ENCODE results near the gene RUNX3. TPM values are rescaled to one million over a fixed set of nuclear protein-coding genes. Genes with fewer than 3 reads are reported as not detected.

RUNX3 gene
- total RNA-seq, 1 donor from 2014 or later, result 0.51 TPM

- no peak for DNase-seq (ENCODE audit: low spot score)
- intact Hi-C loops (cut with DNase I), result no loop called here
These were observed 34.9 kb upstream of the RUNX3 start for GRCh38 chr1:24964811-24965570.

GRCh38 chr1:24963943-24964693 lies 34.0 kb upstream of the RUNX3 start:
- intact Hi-C loops (cut with DNase I), result no loop called here
- no peak for DNase-seq (ENCODE audit: low spot score)

- intact Hi-C loops (cut with DNase I), result no loop called here
- no peak for DNase-seq (ENCODE audit: low spot score)
These were observed 33.2 kb upstream of the RUNX3 start for GRCh38 chr1:24963099-24963872.

DNA sequence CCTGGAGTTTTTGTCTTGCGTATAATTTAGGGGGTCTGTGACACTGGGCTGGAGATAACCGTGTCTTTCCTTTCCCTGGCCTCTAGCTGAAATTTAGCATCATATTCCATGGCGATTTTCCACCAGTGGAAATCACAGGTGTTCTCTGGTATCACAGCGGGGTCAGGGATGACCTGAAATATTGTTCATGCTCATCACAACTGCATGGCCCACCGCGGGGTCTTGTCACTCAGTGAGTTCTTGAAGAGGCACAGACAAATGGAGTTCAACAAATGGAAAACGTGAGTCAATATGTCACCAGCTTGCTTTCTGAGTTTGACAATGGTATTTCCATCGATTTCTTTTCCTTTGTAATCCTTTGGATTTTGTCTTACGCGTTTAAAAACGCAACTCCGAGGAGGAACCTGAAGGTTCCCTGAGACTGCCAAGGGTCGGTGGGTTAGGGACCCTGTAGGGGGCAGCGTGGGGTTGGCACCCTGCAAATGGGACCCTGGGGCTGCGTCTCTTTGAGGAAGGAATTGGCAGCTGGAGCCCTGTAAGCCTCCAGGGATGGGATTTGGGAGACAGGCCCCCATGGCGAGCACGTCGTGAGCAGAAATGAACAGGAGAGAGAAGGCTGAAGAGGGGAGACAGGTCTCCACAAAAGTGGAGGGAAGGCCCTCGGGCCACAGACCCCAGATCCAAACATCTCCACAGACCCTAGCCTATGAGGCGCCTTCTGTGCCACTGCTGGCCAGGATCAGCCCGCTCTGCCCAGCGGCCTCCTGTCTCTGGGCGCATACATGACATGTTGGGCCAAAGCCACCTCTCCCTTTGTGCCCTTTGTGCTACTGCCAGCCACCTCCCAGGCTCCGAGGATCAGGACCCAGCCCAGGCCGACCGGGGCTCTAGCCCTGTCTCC lies 32.1 kb upstream of the RUNX3 start:
- intact Hi-C loops (cut with DNase I), result no loop called here
- DNase-seq (ENCODE audit: low spot score), result no peak

DNA sequence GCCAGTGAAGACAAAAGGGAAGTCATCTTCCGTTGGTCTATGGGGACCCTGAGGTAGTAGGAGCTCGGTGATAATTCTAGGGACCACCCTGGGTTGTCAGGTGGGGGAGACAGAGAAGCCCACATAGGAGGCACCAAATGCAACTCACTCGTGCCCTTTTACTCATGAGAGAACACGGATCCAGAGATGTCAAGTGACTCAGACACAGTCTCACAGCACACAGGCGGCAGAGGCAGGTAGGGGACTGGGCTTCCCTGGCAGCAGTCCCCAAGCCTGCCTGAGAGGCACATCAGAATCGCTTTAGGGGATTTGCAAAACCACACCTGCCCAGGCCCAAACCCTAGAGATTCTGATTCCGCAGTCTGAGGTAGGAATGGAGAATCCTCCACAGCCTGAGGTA lies 31.3 kb upstream of the RUNX3 start:
- intact Hi-C loops (cut with DNase I), result no loop called here
- DNase-seq (ENCODE audit: low spot score), result no peak

GRCh38 chr1:24960071-24960801 lies 30.2 kb upstream of the RUNX3 start:
- no peak for DNase-seq (ENCODE audit: low spot score)
- intact Hi-C loops (cut with DNase I), result no loop called here

GRCh38 chr1:24959623-24959975 lies 29.5 kb upstream of the RUNX3 start:
- intact Hi-C loops (cut with DNase I), result no loop called here
- no peak for DNase-seq (ENCODE audit: low spot score)

DNA sequence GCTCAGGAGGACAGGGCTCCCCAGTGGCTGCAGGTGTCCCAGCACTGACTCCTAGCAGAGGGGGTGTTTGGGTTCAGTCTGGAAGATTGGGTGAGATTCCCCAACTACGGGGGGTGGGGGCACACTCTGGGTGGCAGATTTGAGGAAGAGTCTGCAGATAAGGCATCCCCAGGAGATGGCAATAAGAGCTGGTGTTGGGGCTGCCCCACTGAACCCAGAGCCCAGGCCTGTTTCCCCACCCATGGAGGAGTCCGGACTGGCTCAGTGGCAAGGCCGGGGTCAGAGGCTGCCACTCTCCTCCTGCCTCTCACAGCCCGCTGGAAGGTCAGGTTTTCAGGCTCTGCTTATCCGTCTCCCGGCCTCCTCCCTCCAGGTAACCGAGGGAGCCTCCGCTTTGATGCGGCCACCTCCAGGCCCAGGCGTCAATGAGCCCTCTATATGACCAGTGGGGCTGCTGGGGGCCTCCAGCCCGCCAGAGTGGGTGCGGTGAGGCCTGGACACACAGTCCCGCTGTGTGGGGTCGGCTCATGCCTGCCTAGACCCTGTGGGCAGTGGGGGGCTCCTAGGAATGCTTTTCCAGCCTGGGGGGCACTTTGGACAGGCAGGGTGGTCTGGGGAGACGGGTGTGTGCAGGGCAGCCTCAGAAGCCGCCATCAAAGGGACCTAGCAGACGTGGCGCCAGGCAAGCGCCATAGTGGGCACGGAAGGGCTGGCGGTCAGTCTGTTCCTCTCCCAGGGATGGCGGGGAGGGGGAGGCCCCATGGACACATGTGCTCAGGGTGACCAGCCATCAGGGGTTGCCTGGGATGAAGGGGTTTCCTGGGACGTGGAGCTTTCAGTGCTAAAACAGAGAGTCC lies 28.9 kb upstream of the RUNX3 start:
- intact Hi-C loops (cut with DNase I), result no loop called here
- DNase-seq (ENCODE audit: low spot score), result no peak

DNA sequence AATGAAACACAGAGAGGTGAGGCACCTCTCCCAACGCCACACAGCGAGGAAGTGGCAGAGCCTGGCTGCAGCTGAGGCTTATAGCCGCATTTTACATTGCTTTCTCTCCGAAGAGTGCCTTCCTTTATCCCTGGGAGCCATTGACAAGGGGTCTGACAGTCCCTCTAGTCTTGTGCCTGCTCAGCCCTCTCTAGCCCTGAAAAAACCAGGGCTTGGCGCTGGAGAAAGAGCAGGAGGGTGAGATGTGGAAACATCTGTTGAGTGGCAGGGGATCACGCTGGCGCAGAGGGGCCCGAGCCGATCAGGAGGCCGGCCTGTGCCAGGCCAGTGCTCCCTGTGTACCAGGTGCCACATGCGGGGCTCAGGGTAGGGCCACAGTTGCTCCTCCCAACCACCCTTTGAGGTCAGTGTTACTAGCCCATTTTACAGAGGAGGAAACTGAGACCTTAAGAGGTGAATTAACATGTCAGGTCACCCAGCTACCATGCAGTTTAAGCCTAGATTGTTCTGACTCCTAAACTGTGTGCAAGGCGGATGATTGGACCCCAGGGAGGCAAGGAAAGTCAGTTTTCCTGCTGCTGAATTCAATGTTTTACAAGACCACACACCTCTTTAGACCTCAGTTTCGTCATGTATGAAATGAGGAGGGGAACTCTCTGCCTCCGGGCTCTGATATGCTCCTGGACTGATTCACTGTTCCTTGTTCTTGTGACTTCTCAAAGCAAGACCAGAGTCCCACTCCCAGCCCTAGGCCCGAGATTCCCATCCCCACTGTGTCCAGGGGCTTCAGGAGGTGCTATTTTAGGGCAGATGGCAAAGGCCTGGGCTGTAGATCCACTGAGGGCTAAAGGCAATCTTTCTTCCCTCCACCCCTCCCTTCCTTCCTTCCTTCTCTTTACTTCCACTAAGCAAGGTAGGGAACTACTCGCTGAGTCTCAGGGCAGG lies 28.0 kb upstream of the RUNX3 start:
- intact Hi-C loops (cut with DNase I), result no loop called here

DNA sequence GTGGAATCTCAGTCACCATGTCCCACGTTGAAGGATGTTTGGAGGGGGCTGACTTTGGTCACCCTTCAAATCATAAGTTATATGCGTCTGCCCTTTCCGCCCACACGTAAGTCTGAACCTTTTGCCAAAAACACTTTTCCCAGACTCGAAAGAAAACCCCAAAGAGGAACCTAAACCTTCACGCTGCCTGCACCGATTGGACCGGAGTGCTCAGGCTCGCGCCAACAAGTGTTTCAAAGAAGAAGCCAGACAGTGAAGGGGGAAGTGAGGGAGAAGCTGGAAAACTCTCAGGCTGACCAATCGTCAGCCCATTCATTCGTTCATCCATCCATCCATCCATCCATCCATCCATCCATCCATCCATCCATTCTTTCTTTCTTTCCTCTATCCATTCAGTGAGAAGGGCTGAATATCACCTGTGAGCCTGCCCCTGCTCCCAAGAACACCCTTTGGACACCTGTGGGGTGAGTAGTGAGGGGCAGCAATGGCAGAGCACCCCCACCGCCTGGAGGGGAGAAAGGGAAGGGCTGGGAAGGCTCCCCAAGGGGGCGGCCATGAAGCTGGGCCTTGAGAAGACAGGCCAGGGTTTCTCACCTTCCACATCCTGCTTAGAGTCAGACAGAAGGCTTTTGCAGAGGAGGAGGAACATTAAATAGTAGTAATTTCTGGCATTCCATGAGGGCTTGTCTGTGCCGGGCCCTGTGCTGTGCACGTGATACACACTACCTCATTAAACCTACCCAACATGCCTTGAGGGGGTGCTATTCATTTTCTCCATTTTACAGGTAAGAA lies 27.1 kb upstream of the RUNX3 start:
- intact Hi-C loops (cut with DNase I), result no loop called here
- DNase-seq (ENCODE audit: low spot score), result no peak

More for the DNA sequence above, 28.0 kb upstream of the RUNX3 start:
- DNase-seq (ENCODE audit: low spot score), result no peak

DNA sequence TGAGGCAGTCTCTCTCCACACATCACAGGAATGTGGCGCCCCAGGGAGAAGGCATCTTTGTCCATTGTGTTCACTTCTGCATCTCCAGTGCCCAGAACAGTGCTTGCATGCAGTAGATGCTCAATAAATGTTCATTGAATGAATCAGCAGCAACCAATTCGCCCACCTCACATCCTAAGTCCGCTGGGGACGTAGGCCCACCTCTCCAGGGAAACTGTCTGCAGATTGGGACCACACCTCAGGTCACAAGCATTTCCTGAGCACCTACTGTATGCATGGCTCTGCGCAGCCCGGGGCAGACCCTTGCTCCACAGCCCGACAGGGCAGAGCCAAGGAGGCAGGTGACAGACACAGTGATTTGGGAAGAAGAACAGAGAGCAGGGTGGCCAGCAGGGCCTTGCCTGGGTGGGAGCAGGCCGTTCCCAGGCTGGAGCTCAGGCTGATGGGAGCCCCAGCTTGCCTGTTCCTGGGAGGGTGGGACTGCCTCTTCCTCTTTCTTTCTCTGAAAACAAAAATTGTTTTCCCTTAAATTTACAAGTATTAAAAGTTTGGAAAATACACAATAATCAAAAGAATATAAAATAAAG lies 25.8 kb upstream of the RUNX3 start:
- intact Hi-C loops (cut with DNase I), result no loop called here
- no peak for DNase-seq (ENCODE audit: low spot score)

DNA sequence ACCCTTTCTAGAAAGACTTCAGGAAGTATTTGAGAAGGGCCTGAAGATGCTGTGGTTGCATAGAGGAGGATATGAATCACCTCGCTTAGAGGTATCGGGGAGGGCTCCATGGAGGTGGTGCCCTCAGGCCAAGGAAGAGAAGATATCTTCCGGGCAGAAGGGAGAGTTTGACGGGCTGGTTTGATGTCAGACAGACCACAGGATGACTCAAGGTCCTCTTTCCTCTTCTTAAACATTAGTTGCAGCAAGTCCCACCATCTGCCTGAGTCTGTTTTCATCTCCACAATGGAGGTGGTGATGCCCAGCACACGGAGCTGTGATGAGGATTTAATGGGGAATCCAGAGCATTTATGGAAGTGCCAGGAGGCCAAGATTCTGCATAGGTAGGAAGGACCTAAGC lies 25.1 kb upstream of the RUNX3 start:
- no peak for DNase-seq (ENCODE audit: low spot score)
- intact Hi-C loops (cut with DNase I), result no loop called here

DNA sequence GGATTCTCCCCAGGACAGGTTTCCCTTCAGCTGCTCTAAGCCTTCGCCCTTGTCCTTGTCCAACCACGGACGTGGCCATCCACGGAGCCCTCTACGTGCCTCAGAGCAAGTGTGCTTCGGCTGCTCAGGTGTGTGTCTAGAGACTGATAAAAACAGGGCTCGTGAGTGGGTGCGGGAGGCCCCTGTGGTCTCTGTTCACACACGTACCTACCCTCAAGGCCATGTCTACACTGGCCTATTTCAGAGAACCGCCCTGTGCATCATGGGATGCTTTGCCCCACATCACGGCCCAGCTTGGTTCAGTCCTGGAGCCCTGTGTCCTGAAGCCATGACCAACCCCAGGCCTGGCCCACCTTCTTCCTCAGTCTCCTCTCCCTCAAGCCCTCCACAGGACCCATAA lies 24.6 kb upstream of the RUNX3 start:
- intact Hi-C loops (cut with DNase I), result no loop called here

GRCh38 chr1:24954022-24954421 lies 23.9 kb upstream of the RUNX3 start:
- intact Hi-C loops (cut with DNase I), result no loop called here
- DNase-seq (ENCODE audit: low spot score), result no peak

More for the DNA sequence above, 24.6 kb upstream of the RUNX3 start:
- DNase-seq (ENCODE audit: low spot score), result no peak

DNA sequence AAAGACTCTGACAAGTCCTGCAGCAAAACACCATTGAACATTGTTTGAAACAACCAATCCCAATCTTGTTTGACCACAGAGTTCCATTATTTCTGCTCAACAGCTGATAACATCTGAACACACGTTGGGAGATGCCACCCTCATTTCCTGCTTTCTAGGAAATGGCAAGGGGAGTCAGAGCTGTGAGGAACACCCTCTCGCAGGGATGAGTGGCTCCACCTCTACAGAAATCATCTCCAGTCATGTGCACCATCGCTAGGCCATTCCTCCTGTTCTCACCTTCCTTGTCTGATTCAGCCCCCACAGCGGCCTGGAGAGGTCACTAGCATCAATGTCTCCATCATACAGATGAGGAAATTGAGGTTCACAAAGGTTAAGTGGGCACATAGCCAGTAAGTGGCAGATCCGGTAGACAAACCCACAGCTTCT lies 22.4 kb upstream of the RUNX3 start:
- no peak for DNase-seq (ENCODE audit: low spot score)
- intact Hi-C loops (cut with DNase I), result no loop called here

All from cardiac septum (tissue), 1 donor.